Astrocyte of the spinal cord (primary cell): Measurements from ENCODE around the gene KLK8.

Experiments
- DNase-seq: peaks from one replicate; pipeline ENCODE4 v3.0.0; 2011; ENCODE audit warnings: low read depth, low spot score
- H3K4me3 ChIP-seq: 2 replicates; pipeline ENCODE4 v1.5.1; 2011; ENCODE audit warnings: low read depth, mild to moderate bottlenecking, low read length, moderate library complexity
- in situ Hi-C: cut with HindIII; loops from 2 replicates; pipeline ENCODE4 v1.10.0; 2017; ENCODE audit warnings: low sequenced_read_pairs
- TF ChIP-seq, protein P1 (sequence below): IDR thresholded peaks from 2 replicates; pipeline ENCODE4 v1.5.1; 2012; ENCODE audit warnings: low read depth, mild to moderate bottlenecking, low read length, inconsistent platforms

The KLK8 gene, protein sequence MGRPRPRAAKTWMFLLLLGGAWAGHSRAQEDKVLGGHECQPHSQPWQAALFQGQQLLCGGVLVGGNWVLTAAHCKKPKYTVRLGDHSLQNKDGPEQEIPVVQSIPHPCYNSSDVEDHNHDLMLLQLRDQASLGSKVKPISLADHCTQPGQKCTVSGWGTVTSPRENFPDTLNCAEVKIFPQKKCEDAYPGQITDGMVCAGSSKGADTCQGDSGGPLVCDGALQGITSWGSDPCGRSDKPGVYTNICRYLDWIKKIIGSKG

DNA sequence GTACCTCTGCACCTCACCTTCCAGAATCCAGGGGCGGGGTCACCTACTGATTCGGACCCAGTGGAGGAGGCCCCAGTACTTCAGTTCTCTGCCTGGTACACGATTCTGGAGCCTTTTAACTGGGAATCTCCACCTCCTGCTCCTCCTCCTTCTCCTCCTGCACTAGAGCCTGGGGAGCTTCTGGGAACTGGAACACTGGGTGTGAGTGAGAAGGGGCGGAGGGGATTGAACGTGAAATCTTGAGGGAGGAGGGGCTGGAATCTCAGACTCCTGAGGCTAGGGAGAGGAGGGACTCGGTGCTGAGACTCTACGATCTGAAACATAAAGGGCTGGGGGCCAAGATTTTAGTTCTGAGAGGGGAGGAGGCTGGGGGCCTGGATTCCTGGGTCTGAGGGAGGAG, at the start of gene KLK8:
TSS of gene KLK8 (minus strand) at position 90 of the 400 bp plus-strand sequence. CDS start 437 bp downstream, outside the sequence.
- in situ Hi-C loops = no loop called here
- TF ChIP-seq, protein P1, sequence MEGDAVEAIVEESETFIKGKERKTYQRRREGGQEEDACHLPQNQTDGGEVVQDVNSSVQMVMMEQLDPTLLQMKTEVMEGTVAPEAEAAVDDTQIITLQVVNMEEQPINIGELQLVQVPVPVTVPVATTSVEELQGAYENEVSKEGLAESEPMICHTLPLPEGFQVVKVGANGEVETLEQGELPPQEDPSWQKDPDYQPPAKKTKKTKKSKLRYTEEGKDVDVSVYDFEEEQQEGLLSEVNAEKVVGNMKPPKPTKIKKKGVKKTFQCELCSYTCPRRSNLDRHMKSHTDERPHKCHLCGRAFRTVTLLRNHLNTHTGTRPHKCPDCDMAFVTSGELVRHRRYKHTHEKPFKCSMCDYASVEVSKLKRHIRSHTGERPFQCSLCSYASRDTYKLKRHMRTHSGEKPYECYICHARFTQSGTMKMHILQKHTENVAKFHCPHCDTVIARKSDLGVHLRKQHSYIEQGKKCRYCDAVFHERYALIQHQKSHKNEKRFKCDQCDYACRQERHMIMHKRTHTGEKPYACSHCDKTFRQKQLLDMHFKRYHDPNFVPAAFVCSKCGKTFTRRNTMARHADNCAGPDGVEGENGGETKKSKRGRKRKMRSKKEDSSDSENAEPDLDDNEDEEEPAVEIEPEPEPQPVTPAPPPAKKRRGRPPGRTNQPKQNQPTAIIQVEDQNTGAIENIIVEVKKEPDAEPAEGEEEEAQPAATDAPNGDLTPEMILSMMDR = no peak
- no peak for DNase-seq
- H3K4me3 ChIP-seq = no peak within 1 kb of the TSS

DNA sequence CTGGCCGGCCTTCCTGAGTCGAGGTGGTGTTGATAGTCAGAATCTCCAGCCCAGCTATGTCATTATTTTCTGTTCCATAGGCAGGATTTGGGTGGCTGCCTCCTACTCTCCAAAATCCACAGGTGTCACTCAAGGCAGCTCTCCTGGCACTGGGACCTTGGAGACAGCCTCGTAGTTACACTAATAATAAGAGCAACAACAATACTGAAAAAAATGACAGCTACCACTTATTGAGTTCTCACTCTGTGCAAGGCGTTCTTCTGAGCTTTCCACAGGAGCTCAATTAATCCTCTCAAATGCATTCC, 45.6 kb upstream of the KLK8 start:
- DNase-seq = no peak
- TF ChIP-seq, protein P1 = no peak
- H3K4me3 ChIP-seq = no peak overlapping the region
- in situ Hi-C loops = no loop called here

DNA sequence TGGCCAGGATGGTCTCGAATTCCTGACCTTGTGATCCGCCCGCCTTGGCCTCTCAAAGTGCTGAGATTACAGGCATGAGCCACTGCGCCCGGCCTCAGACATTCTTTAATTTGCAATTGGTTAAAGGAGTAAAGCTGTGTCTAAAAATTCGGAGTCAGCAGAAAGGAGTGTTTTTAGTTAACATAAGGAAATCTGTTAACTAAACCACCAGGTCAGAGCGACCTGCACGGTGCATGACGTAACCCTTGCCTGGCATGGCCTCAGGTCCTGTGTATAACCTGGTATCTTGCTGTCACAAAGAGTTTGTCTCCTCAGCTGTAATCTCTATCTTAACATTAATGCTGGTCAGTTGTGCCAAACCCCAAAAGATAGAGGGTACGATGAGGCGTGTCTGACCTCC, 42.9 kb upstream of the KLK8 start:
- H3K4me3 ChIP-seq = no peak overlapping the region
- TF ChIP-seq, protein P1 = no peak
- in situ Hi-C loops = no loop called here
- no peak for DNase-seq

DNA sequence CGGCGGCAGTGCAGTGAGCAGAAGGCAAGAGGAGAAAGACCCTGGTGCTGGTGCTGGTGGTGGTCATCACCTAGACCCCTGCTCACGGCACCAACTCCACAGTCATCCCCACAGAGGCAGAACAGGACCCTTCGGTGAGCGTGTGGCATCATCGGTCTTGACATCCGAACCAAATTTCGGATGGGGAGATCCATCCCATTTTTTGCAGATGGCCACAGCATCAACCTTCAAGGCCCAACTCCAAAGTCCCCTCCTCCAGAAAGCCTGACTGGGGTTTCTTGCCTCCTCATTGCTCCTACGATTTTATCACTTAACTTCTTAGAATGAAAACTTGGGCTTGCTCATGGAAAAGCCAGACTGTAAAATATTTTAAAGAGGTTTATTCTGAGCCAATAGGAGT, 42.1 kb upstream of the KLK8 start:
- DNase-seq = no peak
- H3K4me3 ChIP-seq = no peak overlapping the region
- TF ChIP-seq, protein P1 = no peak
- in situ Hi-C loops = no loop called here

DNA sequence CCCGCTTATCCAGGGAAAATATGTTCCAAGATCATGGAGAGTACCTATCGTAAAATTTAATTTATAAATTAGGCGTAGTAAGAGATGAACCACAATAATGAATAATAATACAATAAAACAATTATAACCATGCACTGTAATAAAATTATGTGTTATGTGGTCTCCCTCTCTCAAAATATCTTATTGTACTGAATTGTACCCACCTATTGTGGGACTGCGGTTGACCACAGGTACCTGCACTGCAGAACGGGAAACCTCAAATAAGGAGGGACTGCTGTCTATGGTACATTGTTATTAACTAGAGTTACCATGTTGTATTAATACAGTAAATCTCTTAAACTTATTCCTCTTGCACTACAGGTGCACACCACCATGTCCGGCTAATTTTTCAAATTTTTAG, 38.7 kb upstream of the KLK8 start:
- TF ChIP-seq, protein P1 = no peak
- DNase-seq = no peak
- in situ Hi-C loops = no loop called here
- no peak overlapping the region for H3K4me3 ChIP-seq

DNA sequence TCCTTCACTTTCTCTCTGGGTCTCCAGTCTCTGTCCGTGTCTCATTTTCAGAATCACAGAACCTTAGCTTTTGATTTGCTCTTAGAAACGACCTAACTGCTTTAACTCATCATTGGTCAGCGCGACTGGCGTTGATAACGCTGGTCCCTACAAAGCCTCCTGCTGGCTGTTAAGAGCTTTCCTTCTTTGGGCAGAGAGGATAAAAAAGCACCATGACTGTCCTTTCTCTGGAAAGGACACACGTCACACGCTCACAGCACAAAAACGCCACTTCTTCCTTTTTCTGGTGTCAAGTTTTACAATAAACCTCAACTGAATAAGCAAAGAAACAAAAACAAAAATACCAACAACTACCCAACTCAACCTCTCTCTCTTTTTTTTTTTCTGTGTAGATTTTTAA, 35.1 kb upstream of the KLK8 start:
- DNase-seq = no peak
- TF ChIP-seq, protein P1 = no peak
- in situ Hi-C loops = no loop called here
- no peak overlapping the region for H3K4me3 ChIP-seq

DNA sequence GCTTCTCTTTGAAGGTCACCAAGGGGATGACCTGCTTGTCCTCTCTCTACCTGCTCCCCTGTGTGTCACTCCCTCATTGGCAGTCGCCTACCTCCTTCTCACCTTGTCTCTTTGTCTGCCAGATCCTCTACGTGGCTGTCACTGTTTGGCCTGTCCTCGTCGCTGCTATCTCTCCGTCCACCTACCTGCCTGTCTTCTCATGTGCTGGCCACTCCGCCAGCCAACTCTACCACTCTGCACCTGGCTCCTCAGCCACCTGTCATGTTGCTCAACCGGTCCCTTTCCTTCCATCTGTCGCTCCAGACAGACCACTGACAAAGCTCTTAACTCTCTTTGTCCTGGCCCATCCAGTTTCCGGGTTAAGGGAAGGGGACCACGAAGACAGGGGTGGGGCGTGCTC, 33.3 kb upstream of the KLK8 start, which contains the start of gene KLK12:
TSS of gene KLK12 (minus strand) at position 299 of the 400 bp plus-strand sequence. CDS start 381 bp downstream, outside the sequence.
- in situ Hi-C loops = no loop called here
- no peak within 1 kb of the TSS for H3K4me3 ChIP-seq
- TF ChIP-seq, protein P1 = no peak
- no peak for DNase-seq
